Liver (tissue), 9 donors: ENCODE data around the gene ATXN7L1. TPM values are rescaled to one million over a fixed set of nuclear protein-coding genes. Genes with fewer than 3 reads are reported as not detected.

Source experiments
- DNase-seq: peaks from one replicate; pipeline ENCODE4 v3.0.0-alpha.2; 2017; ENCODE audit warnings: low spot score
- H3K27ac ChIP-seq, 2 donors: one replicate each; pipeline ENCODE4 v1.7.0; 2013; ENCODE audit warnings: inconsistent platforms in 2 of 2, low read length in 2 of 2, control low read depth in 1 of 2, low read depth in 1 of 2, mild to moderate bottlenecking in 1 of 2
- H3K27me3 ChIP-seq, 4 donors: one replicate each; pipeline versions ENCODE4 v1.6.1 to v1.7.0; 2013; ENCODE audit warnings: low read length in 3 of 4, inconsistent platforms in 1 of 4, mild to moderate bottlenecking in 1 of 4, moderate library complexity in 1 of 4; ENCODE audit not compliant: control insufficient read depth in 4 of 4, insufficient read depth in 4 of 4
- H3K36me3 ChIP-seq, 4 donors: one replicate each; pipeline versions ENCODE4 v1.6.1 to v1.7.0; 2013; ENCODE audit warnings: low read length in 3 of 4, mild to moderate bottlenecking in 3 of 4, low read depth in 1 of 4, moderate library complexity in 1 of 4; ENCODE audit not compliant: control insufficient read depth in 4 of 4, insufficient read depth in 3 of 4
- H3K4me1 ChIP-seq, 4 donors: one replicate each; pipeline versions ENCODE4 v1.6.1 to v1.7.0; 2013; ENCODE audit warnings: low read length in 3 of 4, mild to moderate bottlenecking in 3 of 4, moderate library complexity in 1 of 4; ENCODE audit not compliant: control insufficient read depth in 4 of 4, insufficient read depth in 4 of 4
- H3K4me3 ChIP-seq, 3 donors: one replicate each; pipeline versions ENCODE4 v1.6.1 to v1.7.0; 2013; ENCODE audit warnings: low read length in 3 of 3, control low read depth in 1 of 3, low read depth in 1 of 3, mild to moderate bottlenecking in 1 of 3
- H3K9ac ChIP-seq, 2 donors: one replicate each; pipeline ENCODE4 v1.7.0; 2013; ENCODE audit warnings: low read length in 2 of 2, mild to moderate bottlenecking in 2 of 2, moderate library complexity in 2 of 2, control low read depth in 1 of 2, low read depth in 1 of 2
- H3K9me3 ChIP-seq, 4 donors: one replicate each; pipeline versions ENCODE4 v1.6.1 to v1.7.0; 2013; ENCODE audit warnings: low read length in 3 of 4; ENCODE audit not compliant: control insufficient read depth in 4 of 4
- EGR1 ChIP-seq, 2 donors: IDR thresholded peaks; 2 replicates each; pipeline ENCODE4 v1.6.1; 2016 to 2018; ENCODE audit warnings: antibody characterized with exemption in 2 of 2, low read depth in 2 of 2
- FOXA2 ChIP-seq: IDR thresholded peaks from 2 replicates; pipeline ENCODE4 v1.6.1; 2016; ENCODE audit warnings: antibody characterized with exemption
- GABPA ChIP-seq, 2 donors: IDR thresholded peaks in 1 of 2; conservative IDR thresholded peaks in 1 of 2; 2 replicates each; pipeline ENCODE4 v1.6.1; 2016; ENCODE audit warnings: antibody characterized with exemption in 2 of 2, mild to moderate bottlenecking in 1 of 2, moderate library complexity in 1 of 2
- HNF4A ChIP-seq, 2 donors: conservative IDR thresholded peaks; 2 replicates each; pipeline ENCODE4 v1.6.1; 2016; ENCODE audit warnings: antibody characterized with exemption in 2 of 2, mild to moderate bottlenecking in 2 of 2
- HNF4G ChIP-seq: IDR thresholded peaks from 2 replicates; pipeline ENCODE4 v1.6.1; 2016; ENCODE audit warnings: antibody characterized with exemption
- JUND ChIP-seq, 2 donors: IDR thresholded peaks; 2 replicates each; pipeline ENCODE4 v1.6.1; 2016; ENCODE audit warnings: antibody characterized with exemption in 2 of 2
- NR2F2 ChIP-seq: IDR thresholded peaks from 2 replicates; pipeline ENCODE4 v1.6.1; 2016; ENCODE audit warnings: antibody characterized with exemption
- RAD21 ChIP-seq, 2 donors: IDR thresholded peaks; 2 replicates each; pipeline ENCODE4 v1.6.1; 2016; ENCODE audit warnings: antibody characterized with exemption in 2 of 2, mild to moderate bottlenecking in 2 of 2
- RXRA ChIP-seq, 2 donors: IDR thresholded peaks; 2 replicates each; pipeline ENCODE4 v1.6.1; 2017 to 2018; ENCODE audit warnings: antibody characterized with exemption in 2 of 2, mild to moderate bottlenecking in 1 of 2
- SP1 ChIP-seq: IDR thresholded peaks from 2 replicates; pipeline ENCODE4 v1.6.1; 2018; ENCODE audit warnings: antibody characterized with exemption, mild to moderate bottlenecking
- TAF1 ChIP-seq: conservative IDR thresholded peaks from 2 replicates; pipeline ENCODE4 v1.6.1; 2016; ENCODE audit warnings: antibody characterized with exemption, mild to moderate bottlenecking
- YY1 ChIP-seq: IDR thresholded peaks from 2 replicates; pipeline ENCODE4 v1.6.1; 2016; ENCODE audit warnings: antibody characterized with exemption, mild to moderate bottlenecking
- WGBS: extraction: QIAGEN DNeasy Blood & Tissue Kit; methylation state at CpG from one replicate; pipeline ENCODE4 v1.1.7; 2013; 5-methylcytosine and 5-hydroxymethylcytosine counted together
- polyA plus RNA-seq, 2 donors: library from polyadenylated mRNA; stranded (reverse) in 1 of 2; unstranded in 1 of 2; fragments of 200-250 nt in 1 of 2; fragments of >200 nt in 1 of 2; fragmentation: Nextera tagmentation in 1 of 2; extraction: Ambion mirVana in 1 of 2; gene quantifications; one replicate each; pipeline versions ENCODE4 v1.2.1 to v1.2.3, GENCODE V29; 2013 to 2015
- total RNA-seq, 2 donors: library from RNA; depleted of rRNA; stranded (reverse); fragments of >200 nt; gene quantifications; one replicate each; pipeline ENCODE4 v1.2.3, GENCODE V29; 2014
- TF ChIP-seq, protein P1 (sequence below): IDR thresholded peaks from 2 replicates; pipeline ENCODE4 v1.6.1; 2016; ENCODE audit warnings: antibody characterized with exemption
- TF ChIP-seq, protein P2 (sequence below): IDR thresholded peaks from 2 replicates; pipeline ENCODE4 v1.6.1; 2016; ENCODE audit warnings: antibody characterized with exemption
- TF ChIP-seq, protein P3 (sequence below): IDR thresholded peaks from 2 replicates; pipeline ENCODE4 v1.6.1; 2016; ENCODE audit warnings: antibody characterized with exemption
- TF ChIP-seq, protein P4 (sequence below): IDR thresholded peaks from 2 replicates; pipeline ENCODE4 v1.6.1; 2016; ENCODE audit warnings: antibody characterized with exemption, mild to moderate bottlenecking
- TF ChIP-seq, protein P5 (sequence below): fragments of 150-350 bp; IDR thresholded peaks from 2 replicates; pipeline ENCODE4 v1.5.1; 2017; ENCODE audit warnings: improper control_type of control experiment, low read depth, low read length; ENCODE audit not compliant: missing input control
- donor health status: healthy.
- donor health status: healthy.
- donor health status: healthy.
- donor health status: healthy.
- donor health status: healthy.

ATXN7L1 gene
- total and polyA plus RNA-seq, 4 donors = 2.1 to 7.4 (median 5.3) TPM

DNA sequence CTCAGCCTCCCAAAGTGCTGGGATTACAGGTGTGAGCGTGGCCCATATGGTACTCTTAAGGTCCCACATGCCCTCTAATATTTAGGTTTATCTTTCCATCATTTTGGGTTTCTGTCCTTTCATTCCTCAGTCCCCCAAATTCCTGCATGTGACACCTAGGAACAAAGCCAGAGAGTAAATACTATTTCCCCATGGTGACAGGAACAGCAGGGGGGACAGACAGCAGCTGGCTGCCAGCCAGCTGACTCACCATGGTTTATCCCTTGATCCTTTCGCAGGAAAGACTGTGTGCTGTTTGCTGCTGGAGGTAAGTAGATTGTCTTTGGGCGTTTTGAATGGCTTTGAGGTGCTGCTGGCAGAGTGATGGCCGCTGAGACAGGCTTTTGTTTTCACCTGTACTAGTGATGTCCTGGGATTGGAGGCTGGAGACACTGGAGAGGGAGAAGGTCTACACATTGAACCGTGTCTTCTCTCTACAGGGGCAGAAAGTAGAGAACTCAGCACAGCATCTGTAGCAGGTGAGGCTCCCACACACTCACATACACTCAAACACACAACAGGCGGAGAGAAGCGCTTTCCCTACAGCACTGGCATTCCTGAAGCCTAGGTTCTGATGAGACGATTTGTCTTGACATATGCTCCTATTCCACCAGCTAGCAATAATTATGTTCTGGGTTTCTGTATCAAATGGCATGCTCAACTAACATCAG, 211.4 kb downstream of the ATXN7L1 start:
- Histone ChIP-seq H3K9ac (no peak overlapping the region), H3K27me3 (no peaks in the 10 kb centered on the region), H3K4me1 (peaks cover 0 to 15% (median 11%) of the 10 kb centered on the region in 4 donors), H3K36me3 (peaks cover 0 to 6% (median 3%) of the 10 kb centered on the region in 4 donors), H3K27ac (peak overlapping the region in 1 of 2 donors; percentile 54), H3K9me3 (no peaks in the 10 kb centered on the region), H3K4me3 (no peak overlapping the region)
- WGBS = 79% methylated on average over 8 of the region's 8 CpGs
- no peak for DNase-seq
- no peak for TF ChIP-seq RAD21 (IDR thresholded peaks at IDR 0.05)
- TF ChIP-seq, protein P1, sequence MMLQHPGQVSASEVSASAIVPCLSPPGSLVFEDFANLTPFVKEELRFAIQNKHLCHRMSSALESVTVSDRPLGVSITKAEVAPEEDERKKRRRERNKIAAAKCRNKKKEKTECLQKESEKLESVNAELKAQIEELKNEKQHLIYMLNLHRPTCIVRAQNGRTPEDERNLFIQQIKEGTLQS = no peak
- TF ChIP-seq YY1 = peak; percentile 36
- TF ChIP-seq FOXA2 = no peak
- TF ChIP-seq JUND (IDR thresholded peaks at IDR 0.05) = peak in 1 of 2 donors; percentile 61
- TF ChIP-seq NR2F2 = no peak
- TF ChIP-seq RXRA (IDR thresholded peaks at IDR 0.05) = peak in 1 of 2 donors; percentile 43
- TF ChIP-seq, protein P2, sequence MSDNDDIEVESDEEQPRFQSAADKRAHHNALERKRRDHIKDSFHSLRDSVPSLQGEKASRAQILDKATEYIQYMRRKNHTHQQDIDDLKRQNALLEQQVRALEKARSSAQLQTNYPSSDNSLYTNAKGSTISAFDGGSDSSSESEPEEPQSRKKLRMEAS = peak; percentile 39
- no peak for TF ChIP-seq TAF1
- TF ChIP-seq HNF4G = no peak
- TF ChIP-seq, protein P3, sequence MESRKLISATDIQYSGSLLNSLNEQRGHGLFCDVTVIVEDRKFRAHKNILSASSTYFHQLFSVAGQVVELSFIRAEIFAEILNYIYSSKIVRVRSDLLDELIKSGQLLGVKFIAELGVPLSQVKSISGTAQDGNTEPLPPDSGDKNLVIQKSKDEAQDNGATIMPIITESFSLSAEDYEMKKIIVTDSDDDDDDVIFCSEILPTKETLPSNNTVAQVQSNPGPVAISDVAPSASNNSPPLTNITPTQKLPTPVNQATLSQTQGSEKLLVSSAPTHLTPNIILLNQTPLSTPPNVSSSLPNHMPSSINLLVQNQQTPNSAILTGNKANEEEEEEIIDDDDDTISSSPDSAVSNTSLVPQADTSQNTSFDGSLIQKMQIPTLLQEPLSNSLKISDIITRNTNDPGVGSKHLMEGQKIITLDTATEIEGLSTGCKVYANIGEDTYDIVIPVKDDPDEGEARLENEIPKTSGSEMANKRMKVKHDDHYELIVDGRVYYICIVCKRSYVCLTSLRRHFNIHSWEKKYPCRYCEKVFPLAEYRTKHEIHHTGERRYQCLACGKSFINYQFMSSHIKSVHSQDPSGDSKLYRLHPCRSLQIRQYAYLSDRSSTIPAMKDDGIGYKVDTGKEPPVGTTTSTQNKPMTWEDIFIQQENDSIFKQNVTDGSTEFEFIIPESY = no peak
- TF ChIP-seq EGR1 (IDR thresholded peaks at IDR 0.05; ENCODE audit: low read depth in 2 of 2) = no peak
- no peak for TF ChIP-seq GABPA (IDR thresholded peaks at IDR 0.05 in 1 of 2, conservative IDR thresholded peaks at IDR 0.05 in 1 of 2)
- TF ChIP-seq SP1 = no peak
- TF ChIP-seq, protein P4, sequence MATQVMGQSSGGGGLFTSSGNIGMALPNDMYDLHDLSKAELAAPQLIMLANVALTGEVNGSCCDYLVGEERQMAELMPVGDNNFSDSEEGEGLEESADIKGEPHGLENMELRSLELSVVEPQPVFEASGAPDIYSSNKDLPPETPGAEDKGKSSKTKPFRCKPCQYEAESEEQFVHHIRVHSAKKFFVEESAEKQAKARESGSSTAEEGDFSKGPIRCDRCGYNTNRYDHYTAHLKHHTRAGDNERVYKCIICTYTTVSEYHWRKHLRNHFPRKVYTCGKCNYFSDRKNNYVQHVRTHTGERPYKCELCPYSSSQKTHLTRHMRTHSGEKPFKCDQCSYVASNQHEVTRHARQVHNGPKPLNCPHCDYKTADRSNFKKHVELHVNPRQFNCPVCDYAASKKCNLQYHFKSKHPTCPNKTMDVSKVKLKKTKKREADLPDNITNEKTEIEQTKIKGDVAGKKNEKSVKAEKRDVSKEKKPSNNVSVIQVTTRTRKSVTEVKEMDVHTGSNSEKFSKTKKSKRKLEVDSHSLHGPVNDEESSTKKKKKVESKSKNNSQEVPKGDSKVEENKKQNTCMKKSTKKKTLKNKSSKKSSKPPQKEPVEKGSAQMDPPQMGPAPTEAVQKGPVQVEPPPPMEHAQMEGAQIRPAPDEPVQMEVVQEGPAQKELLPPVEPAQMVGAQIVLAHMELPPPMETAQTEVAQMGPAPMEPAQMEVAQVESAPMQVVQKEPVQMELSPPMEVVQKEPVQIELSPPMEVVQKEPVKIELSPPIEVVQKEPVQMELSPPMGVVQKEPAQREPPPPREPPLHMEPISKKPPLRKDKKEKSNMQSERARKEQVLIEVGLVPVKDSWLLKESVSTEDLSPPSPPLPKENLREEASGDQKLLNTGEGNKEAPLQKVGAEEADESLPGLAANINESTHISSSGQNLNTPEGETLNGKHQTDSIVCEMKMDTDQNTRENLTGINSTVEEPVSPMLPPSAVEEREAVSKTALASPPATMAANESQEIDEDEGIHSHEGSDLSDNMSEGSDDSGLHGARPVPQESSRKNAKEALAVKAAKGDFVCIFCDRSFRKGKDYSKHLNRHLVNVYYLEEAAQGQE = no peak
- TF ChIP-seq HNF4A (conservative IDR thresholded peaks at IDR 0.05) = peak in 1 of 2 donors; percentile 51
- TF ChIP-seq, protein P5, sequence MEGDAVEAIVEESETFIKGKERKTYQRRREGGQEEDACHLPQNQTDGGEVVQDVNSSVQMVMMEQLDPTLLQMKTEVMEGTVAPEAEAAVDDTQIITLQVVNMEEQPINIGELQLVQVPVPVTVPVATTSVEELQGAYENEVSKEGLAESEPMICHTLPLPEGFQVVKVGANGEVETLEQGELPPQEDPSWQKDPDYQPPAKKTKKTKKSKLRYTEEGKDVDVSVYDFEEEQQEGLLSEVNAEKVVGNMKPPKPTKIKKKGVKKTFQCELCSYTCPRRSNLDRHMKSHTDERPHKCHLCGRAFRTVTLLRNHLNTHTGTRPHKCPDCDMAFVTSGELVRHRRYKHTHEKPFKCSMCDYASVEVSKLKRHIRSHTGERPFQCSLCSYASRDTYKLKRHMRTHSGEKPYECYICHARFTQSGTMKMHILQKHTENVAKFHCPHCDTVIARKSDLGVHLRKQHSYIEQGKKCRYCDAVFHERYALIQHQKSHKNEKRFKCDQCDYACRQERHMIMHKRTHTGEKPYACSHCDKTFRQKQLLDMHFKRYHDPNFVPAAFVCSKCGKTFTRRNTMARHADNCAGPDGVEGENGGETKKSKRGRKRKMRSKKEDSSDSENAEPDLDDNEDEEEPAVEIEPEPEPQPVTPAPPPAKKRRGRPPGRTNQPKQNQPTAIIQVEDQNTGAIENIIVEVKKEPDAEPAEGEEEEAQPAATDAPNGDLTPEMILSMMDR = no peak
